ENCODE results near the gene EEF1A2.
"Not testable (repeated sequence)": the region's sequence is repeated elsewhere in the genome, so short reads cannot be mapped to it uniquely, and the experiment has no call there.

EEF1A2 gene

DNA sequence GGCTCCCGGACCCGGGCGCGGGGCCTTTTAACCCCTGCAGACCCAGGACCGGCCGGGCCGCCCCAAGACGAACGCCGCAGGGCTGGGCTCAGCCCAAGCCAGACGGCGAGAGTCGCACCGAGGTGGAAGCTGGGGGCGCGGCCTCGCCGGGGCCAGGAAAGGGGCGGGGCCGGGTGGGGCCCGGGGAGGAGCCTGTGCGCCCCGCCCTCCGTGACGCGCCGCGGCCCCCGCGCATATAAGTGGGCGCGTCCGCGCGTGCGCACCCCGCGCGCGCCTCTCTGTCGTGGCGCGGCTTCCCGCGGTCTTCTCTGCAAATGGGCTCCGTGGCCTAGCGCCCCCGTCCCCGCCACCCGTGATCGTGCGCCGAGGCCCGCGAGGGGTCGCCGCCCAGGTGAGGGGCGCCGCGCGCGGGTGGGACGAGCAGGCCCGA lies 21.6 kb upstream of the EEF1A2 start, which contains the start of gene PPDPF:
Gene PPDPF, plus strand, starts transcription at position 262 of the 430 bp plus-strand sequence. CDS start 544 bp downstream, outside the sequence.
- no peak for DNase-seq (ENCODE audit: low read depth)

DNA sequence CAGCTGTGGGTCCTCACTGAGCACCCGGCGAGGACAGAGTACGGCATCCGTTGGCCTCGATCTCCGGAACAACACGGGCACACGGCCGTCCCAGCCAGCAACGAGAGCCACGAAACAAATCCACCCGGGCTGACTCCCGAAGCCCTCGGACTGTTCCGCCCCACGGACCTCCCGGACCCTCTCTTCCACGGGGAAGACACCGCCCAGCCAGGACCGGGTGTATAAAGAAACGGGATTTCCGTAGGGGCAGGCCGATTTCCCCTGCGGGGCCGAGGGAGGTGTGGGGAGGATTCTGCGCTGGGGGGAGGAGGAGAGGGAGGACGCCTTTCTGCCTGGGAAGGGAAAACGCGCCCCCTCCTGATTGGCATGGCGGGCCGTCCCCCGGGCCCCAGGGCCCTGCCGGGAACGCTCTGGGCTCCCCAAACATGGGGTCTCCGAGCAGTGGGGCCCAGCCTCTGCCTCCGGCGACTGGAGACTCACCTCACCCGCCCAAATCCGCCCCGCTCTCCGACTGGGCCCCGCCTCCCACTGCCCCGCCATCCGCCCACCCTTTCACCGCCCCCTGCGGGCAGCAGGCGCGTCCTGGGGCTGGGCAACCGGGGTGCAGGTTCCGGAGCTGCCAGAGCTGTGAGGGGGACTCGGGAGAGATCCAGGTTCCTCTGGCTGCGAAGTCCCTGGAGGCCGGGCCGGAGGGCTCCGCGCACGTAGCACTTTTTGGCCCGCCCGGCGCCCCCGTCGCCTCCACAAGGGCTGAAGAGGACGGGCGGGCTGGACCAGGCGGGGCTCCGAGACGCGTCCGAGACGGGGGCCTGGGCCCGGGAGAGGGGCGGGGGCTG lies 21.0 kb upstream of the EEF1A2 start:
- DNase-seq (ENCODE audit: low read depth): peak; percentile 40

DNA sequence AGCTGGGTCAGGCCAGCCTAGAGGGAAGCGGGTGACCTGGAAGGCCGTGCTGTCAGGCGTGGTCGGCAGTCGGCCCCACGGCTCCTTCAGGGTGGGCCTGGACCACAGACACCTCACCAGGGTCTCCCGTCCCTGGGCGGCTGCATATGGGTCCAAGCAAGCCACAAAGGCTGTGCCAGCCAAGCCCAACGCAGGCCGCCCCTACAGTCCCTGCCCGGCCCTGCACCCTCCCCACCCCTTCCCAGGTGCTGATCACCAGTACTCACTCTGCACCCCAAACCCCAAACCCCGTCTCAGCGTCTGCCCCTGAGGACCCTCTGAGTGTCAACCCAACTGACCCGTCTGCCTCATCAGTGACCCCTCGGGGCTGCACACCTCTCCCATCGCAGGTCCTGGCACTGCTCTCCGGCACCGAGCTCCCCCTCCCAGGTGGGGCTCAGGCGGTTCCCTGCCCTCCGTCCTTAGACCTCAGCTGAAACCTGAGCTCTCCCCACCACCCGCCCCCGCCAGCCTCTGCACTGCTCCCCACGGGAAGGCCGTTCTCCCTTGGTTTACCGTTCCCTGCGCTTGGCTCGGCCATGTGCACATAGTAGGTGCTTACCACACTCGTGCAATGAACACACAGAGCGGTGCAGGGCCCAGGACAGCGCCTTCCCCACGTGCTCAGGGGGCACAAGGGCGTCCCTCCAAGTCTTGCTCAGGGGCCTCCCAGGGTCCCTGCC lies 20.2 kb upstream of the EEF1A2 start:
- DNase-seq (ENCODE audit: low read depth): no peak

DNA sequence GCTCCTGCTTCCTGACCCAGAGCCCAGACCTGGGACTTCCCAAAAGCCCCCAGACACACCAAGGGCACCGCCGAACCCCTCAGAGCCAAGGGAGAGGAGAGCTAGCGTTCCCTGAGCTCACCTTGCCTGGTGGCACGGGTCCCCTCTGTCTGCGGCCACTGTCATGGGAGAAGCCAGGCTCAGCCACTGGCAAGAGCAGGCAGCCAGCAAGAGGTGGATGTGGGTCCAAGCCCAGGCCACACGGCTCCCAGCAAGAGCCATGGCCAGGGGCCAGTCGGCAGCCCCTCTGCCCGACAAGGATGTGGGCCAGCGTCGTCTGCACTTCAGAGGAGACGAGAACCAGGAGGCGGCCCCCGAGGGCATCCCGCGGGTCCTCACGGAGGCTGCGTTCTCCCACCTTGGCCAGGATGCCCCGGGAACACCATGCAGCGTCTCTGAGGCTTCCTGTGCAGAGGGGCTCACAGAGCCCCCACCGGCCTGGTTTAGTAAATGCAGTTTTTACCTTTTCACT lies 19.5 kb upstream of the EEF1A2 start:
- DNase-seq (ENCODE audit: low read depth): no peak

DNA sequence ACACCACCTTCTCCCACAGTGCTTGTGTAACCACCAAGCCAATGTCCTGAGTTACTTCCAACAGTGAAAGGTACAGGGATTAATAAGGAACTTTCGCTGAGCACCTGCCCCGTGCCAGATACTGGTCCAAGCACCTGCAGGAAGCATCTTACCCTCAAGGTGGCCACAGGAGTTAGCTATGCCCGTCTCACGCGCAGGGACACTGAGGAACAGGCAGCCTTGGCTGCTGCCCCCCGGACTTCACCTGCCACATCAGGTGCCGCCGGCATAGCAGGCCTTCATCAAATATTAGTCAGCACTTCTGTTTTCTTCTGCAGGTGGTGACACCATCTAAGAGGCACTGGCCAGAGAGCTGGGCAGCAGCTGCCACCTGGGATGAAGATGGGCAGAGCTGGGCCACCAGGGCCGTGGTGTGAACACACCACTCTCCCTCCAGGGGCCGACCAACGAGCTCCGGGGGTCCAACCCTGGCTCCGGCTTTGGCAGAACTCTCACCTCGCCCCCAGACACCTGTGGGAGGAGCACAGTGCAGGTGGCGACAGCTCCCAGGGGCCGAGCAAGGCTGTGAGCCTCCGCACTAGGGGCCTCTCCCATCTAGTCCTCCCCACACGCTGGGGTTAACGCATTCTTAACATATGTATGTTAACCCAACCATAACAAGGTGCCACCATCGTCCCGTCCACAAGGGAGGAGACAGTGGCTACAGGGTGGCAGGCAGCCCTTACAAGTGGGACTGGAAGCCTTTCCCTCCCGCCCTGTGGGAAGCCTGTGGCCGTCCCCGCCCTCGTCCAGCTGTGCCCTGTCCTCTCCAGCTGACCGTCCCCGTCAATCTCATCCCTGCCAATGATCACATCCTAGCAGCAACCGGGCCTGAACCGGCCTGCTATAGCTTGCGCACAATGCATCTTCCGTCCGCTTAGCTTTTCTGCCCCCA lies 18.8 kb upstream of the EEF1A2 start:
- DNase-seq (ENCODE audit: low read depth): no peak

DNA sequence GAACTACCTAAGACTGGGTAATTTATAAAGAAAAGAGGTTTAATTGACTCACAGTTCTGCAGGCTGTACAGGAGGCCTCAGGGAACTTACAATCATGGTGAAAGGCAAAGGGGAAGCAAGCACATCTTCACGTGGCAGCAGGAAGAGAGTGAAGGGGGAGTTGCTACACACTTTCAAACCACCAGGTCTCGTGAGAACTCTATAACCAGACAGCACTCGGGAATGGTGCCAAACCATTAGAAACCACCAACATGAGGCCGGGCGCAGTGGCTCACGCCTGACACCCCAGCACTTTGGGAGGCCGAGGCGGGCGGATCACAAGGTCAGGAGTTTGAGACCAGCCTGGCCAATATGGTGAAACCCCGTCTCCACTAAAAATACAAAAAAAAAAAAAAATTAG lies 15.6 kb upstream of the EEF1A2 start:
- DNase-seq (ENCODE audit: low read depth): not testable (repeated sequence)

DNA sequence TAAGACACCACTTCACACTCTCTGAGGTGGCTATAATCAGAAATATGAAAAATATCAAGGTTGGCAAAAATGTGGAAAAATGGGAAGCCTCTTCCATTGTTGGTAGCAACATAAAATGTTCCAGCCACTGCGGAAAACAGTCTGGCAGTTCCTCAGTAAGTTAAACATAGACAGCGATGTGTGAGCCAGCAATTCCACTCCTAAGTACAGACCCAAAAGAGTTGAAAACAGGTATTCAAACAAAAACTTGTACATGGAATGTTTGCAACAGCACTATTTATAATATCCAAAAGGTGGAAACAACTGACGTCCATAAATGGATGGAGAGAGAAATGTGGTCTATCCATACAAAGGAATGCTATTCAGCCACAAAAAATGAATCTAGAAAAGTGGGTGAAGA lies 14.3 kb upstream of the EEF1A2 start:
- no peak for DNase-seq (ENCODE audit: low read depth)

DNA sequence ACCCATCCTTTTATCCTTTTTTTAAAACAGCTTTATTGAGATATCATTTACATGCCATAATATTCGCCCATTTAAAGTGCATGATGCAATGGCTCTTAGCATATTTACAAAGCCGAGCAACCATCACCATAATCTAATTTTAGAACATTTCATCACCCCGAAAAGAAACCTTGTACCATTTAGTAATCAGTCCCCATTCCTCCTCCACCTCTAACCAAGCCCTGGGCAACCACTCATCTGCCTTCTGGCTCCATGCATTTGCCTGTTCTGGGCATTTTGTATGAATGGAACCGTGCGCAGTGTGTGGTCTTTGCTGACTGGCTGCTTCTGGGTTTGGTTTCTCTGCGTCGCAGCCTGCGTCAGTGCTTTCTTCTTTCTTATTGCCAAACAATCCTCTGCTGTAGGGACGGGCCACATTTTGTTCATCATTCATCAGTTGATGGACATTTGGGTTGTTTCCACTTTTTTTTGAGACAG lies 10.2 kb upstream of the EEF1A2 start:
- no peak for DNase-seq (ENCODE audit: low read depth)

DNA sequence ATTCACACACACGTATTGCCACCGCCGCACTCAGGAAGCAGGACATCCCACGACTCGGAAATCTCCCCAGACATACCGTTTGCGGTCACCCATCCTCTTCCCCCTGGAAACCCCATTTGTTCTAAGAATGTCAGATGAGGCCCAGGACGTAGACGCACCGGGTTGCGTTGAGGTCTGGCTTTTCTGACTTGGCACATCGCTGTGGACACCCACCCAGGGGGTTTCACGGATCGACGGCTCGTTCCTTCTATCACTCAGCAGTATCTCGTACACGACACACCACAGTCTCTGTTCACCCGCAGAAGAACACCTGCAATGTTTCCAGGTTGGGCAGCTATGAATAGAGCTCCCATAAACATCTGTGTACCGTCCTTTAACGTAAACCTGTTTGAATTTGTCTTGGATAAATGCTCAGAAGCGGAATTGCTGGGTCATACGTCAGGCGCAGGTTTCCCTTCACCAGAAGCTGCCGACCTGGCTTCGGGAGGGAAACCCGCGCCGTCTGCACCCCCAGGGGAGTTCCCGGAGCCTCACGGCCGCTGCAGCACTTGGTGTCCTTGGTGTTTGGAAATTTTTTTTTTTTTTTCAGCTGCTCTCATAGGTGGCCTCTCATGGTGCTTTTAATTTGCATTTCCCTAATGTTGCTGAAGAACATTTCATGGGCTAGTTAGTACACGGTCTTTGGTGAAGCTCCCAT lies 9.3 kb upstream of the EEF1A2 start:
- DNase-seq (ENCODE audit: low read depth): no peak

DNA sequence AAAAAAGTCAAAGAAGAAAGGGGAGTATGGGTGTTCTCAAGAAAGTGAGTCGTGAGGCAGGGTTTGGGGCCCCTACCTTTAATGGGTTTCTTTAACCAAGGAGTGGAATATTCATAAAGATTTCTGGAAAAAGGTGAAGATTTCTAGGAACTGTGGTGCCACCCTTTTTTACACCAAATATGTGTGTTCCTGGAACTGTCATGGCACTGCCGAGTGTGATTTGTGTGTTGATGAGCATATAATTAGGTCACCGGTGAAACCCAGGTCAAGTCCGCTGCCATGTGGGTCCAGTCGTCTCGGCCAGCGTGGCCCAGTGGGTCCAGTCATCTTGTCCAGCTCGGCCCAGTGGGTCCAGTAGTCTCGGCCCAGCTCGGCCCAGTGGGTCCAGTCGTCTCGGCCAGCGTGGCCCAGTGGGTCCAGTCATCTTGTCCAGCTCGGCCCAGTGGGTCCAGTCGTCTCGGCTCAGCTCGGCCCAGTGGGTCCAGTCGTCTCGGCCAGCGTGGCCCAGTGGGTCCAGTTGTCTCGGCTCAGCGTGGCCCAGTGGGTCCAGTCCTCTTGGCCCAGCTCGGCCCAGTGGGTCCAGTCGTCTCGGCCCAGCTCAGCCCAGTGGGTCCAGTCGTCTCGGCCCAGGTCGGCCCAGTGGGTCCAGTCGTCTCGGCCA lies 8.3 kb upstream of the EEF1A2 start:
- DNase-seq (ENCODE audit: low read depth): no peak

DNA sequence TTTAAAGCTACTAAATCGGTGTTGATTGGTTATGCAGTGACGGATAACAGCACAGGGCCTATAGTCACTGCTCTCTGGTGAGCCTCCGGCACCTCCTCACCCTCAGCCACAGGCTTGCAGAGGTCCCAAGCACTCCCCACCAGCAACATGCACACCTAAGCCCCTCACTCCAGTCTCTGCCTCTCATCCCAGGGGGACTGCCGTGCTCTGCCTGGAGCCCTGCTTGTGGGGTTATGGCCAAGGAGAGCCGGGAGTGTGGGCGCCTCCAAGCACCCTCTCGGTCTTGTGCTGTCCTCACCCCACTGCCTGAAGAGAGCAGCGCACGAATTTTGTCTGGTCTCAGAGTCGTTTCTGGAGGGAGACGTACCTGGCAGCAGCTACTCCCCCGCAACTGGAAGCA lies 6.8 kb upstream of the EEF1A2 start:
- DNase-seq (ENCODE audit: low read depth): no peak

DNA sequence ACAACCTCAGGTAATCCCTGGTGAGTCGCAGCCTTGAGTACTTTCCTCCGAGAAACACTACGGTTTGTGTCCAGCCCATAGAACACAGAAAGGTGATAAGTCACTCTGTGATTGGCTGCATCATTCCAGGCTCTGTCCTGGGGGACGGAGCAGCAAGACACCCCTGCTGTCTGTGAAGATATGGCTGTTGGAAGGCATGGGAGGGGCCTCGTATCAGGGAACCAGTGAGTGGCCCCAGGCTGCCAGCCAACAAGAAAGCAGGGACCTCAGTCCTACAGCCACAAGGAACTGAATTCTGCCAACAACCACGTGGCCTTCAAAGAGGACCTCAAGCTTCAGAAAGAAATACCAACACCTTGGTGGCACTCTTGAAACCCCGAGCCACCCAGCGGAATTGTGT lies 6.4 kb upstream of the EEF1A2 start:
- DNase-seq (ENCODE audit: low read depth): no peak

DNA sequence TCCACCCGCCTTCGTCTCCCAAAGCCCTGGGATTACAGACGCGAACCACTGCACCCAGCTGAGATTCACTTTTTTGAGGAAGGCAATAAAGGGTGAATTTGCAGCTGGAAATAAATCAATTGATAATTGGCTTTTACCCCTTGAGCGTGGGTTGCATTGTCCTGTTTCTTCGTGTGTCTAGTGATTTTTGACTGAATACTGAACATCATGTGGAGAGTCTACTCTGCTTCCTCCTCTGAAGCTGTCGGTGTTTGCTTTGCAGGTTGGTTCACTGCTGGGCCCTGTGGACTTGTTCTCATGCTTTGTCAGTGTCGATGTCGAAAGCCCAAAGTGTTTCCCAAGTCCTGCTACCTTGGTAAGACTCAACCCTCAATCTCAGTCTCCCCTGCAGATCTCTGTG lies 5.8 kb upstream of the EEF1A2 start:
- no peak for DNase-seq (ENCODE audit: low read depth)

DNA sequence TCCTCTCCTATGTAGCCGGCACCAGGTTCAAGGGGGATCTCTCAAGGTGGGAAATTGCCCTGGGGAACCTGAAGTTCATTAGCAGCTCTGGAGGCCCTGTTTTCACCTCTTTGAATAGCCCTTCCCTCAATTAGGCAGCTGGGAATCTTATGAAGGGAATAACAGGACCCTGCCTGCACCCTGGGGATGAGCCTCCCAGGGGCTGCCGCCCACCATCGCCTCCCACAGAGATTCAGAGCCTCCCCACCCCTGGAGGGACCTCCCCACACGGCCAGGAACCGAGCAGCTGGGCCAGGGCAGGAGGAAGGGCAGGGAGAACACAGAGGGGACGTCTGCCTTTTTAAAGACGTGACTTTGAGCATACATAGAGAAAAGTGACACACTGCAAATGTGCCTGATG lies 4.6 kb upstream of the EEF1A2 start:
- DNase-seq (ENCODE audit: low read depth): no peak

DNA sequence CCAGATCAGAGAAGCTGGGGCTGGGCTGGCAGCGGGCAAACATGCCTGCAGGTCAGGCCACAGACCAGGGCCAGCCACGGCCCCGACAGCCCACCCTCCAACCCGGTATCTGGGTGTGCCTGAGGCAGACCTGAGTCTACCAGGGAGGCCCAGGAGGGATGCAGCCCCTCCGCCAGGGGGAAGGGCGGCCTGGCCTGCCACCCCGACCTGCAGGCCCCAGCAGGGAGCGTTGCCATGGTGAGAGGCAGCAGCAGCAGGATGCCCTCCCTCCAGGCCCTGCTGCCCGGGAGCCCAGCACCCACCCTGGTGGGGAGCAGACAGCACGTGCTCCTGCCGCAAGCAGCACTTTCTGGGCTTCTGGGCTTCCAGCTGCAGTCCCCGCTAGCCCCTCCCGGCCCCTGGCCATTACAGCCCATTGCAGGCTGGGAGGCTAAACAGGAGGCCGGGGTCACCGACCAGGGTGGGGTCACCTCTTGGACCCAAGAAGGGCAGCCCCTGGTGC lies 3.8 kb upstream of the EEF1A2 start:
- no peak for DNase-seq (ENCODE audit: low read depth)

DNA sequence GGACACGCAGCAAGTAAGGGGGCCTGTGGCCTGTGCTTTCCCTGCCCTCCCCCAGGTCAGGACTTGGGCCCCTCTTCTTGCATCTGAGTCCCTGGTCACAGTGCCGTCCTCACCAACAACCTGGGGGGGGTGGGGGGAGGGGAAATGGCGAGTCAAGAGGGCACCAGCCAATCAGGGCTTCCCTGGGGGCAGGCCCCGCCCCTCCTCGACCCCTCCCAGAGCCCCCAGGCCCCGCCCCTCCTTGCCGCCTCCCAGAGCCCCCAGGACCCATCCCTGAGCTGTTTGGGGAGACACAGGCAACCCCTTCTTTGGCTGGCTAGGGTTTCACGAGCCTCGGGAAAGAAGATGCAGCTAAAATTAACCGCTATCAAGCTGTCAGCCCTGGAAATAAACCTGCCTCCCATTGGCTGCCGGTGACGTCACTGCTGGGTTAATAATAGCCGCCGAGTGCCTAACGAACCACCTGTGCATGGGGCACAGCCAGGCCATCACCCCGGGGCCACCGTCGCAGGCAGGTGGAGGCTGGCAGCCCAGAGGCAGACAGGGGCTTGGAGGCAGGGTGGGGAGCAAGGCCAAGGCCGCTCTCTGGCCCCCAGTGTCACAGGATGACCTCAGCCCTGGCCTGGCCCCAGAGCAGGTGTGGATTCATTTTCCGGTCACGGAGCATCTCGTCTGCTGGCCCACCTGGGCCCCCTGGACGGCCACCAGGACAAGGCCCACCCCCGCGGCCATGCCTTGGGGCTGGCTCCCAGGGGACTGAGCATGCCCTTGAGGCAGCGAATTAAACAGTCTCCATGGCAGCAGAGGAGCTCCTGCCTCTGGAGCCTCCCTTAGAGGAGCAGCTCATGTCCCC lies 3.2 kb upstream of the EEF1A2 start:
- no peak for DNase-seq (ENCODE audit: low read depth)

DNA sequence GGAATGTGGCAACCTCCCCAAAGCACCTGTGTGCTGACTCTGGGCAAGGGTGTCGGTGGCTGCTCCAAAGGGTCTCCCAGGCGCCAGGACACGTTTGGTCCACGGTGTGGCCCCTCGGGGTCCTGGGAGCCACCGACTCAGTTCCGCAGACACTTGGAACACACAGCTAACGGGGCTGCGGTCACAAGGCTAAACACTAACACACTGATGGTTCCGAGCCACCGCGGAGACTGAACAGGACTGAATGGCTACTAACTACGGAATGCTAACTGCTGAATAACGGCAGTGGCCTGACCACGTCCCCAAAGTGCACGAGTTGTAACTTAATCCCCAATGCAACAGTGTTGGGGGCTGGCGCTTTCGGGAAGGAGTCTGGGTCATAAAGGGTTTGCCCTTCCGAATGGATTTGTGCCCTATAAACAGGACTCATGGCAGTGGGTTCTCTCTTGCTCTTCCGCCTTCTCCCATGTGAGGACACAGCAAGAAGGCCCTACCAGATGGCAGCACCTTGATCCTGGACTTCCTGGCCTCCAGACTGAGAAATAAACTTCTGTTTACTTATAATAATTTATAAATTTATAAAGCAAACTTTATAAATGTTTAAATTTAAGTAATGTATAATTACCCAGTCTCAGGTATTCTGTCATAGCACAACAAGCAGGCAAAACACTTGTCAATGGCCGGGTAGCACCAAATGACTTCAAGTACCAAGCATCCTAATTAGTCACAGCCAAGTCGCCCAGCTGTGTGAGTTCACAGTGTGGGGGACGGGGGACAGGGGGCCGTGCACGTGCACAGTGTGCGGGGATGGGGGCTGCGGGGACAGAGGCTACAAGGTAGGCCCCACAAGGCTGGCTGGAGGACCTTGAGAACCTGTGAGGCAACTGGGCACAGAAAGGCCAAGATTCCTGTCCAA lies 2.3 kb upstream of the EEF1A2 start:
- DNase-seq (ENCODE audit: low read depth): no peak

DNA sequence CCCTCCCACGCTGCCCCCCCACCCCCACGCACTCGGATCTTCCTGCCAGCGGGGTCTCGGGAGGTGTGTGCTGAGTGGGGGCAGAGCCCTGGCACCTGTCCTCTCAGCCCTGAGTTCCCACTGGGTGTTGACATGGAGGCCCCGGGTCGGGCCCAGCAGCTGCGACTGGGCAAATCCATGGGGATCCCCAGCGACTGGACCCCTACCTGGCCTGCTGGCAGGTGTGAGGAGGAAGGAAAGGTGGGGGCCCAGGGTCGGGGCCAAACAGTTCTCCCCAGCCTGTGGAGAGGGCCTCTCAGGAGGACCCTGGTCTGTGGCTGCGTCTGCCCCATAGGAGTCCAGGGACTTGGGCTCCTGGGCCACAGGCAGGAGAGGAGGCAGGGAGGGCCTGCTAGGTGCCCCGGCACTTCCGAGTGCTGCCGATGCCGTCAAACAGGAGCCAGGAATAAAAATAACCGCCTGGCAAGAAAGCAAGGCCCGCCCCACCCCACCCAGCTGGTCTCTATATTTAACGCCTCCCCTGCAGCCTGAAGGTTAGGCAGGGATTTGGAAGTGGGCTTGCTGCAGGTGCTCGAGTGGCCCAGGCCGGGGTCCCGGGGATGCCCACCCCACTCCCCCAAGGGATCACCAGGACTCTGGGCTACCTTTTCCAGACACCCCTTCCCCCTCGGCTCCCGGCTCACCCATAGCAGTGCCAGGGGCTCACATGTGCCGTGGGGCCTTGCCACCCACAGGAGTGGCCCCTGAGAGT lies 1.4 kb upstream of the EEF1A2 start:
- no peak for DNase-seq (ENCODE audit: low read depth)
